Medulla oblongata (tissue), 1 donor: Measurements from ENCODE around the gene AUTS2.

Experiments
- DNase-seq: peaks from one replicate; pipeline ENCODE4 v3.0.0-alpha.2; 2015; ENCODE audit errors: extremely low spot score

The AUTS2 gene

GRCh38 chr7:69656890-69657289, 58.6 kb downstream of the AUTS2 start:
- peak; percentile 23 for DNase-seq

- no peak for DNase-seq
These were observed 59.1 kb downstream of the AUTS2 start for GRCh38 chr7:69657331-69657730.

GRCh38 chr7:69657985-69658384, 59.7 kb downstream of the AUTS2 start:
- no peak for DNase-seq

GRCh38 chr7:69659983-69660382, 61.7 kb downstream of the AUTS2 start:
- no peak for DNase-seq

GRCh38 chr7:69661342-69661741, 63.1 kb downstream of the AUTS2 start:
- DNase-seq, result no peak

GRCh38 chr7:69663911-69664832, 65.9 kb downstream of the AUTS2 start:
- DNase-seq, result no peak

GRCh38 chr7:69665369-69665768, 67.1 kb downstream of the AUTS2 start:
- DNase-seq, result no peak

- DNase-seq, result no peak
These were observed 70.1 kb downstream of the AUTS2 start for GRCh38 chr7:69668339-69668870.

GRCh38 chr7:69670701-69671100, 72.4 kb downstream of the AUTS2 start:
- DNase-seq, result no peak

- peak; percentile 27 for DNase-seq
These were observed 74.8 kb downstream of the AUTS2 start for GRCh38 chr7:69673074-69673473.

- DNase-seq, result no peak
These were observed 76.5 kb downstream of the AUTS2 start for GRCh38 chr7:69674701-69675182.

GRCh38 chr7:69676247-69676646, 78.0 kb downstream of the AUTS2 start:
- DNase-seq, result no peak

- no peak for DNase-seq
These were observed 79.0 kb downstream of the AUTS2 start for GRCh38 chr7:69677054-69677852.

GRCh38 chr7:69677881-69678493, 79.7 kb downstream of the AUTS2 start:
- DNase-seq, result no peak

GRCh38 chr7:69678494-69679187, 80.4 kb downstream of the AUTS2 start:
- no peak for DNase-seq

GRCh38 chr7:69681181-69681580, 82.9 kb downstream of the AUTS2 start:
- no peak for DNase-seq

- DNase-seq, result no peak
These were observed 84.2 kb downstream of the AUTS2 start for GRCh38 chr7:69682518-69682917.

GRCh38 chr7:69683002-69683401, 84.7 kb downstream of the AUTS2 start:
- DNase-seq, result no peak

GRCh38 chr7:69684369-69685292, 86.4 kb downstream of the AUTS2 start:
- peak; percentile 17 for DNase-seq

GRCh38 chr7:69685293-69685631, 87.0 kb downstream of the AUTS2 start:
- no peak for DNase-seq
